Epithelial cell of proximal tubule (primary cell): ENCODE results near the gene MAP3K7CL. TPM values are rescaled to one million over a fixed set of nuclear protein-coding genes. Genes with fewer than 3 reads are reported as not detected.

Experiments used
- DNase-seq: peaks from one replicate; pipeline ENCODE4 v3.0.0-alpha.2; 2011; ENCODE audit warnings: low read depth
- H3K4me3 ChIP-seq: 2 replicates; pipeline ENCODE4 v1.5.1; 2011; ENCODE audit warnings: low read depth, mild to moderate bottlenecking, low read length
- CTCF ChIP-seq: conservative IDR thresholded peaks from 2 replicates; pipeline ENCODE4 v1.5.1; 2012; ENCODE audit warnings: low read depth, mild to moderate bottlenecking, low read length
- total RNA-seq: library from RNA; depleted of rRNA; stranded (reverse); fragments of >200 nt; gene quantifications from 2 replicates; pipeline ENCODE4 v1.2.3, GENCODE V29; 2015

Gene MAP3K7CL
- total RNA-seq, 1 donor from 2014 or later: 0.92 TPM

- DNase-seq: no peak
- no peak for TF ChIP-seq CTCF
- no peak overlapping the region for H3K4me3 ChIP-seq
Observed at GRCh38 chr21:29114765-29115500, 15.5 kb upstream of the MAP3K7CL start.

- TF ChIP-seq CTCF: no peak
- DNase-seq: no peak
- no peak overlapping the region for H3K4me3 ChIP-seq
Observed at GRCh38 chr21:29115899-29116298, 14.5 kb upstream of the MAP3K7CL start.

- DNase-seq: no peak
- no peak for TF ChIP-seq CTCF
- no peak overlapping the region for H3K4me3 ChIP-seq
Observed at GRCh38 chr21:29117372-29117955, 13.0 kb upstream of the MAP3K7CL start.

GRCh38 chr21:29121759-29122158 lies 8.7 kb upstream of the MAP3K7CL start:
- no peak for TF ChIP-seq CTCF
- H3K4me3 ChIP-seq: no peak overlapping the region
- no peak for DNase-seq

GRCh38 chr21:29124645-29125044 lies 5.8 kb upstream of the MAP3K7CL start:
- TF ChIP-seq CTCF: no peak
- DNase-seq: no peak
- no peak overlapping the region for H3K4me3 ChIP-seq

GRCh38 chr21:29125191-29125590 lies 5.3 kb upstream of the MAP3K7CL start:
- no peak for DNase-seq
- no peak for TF ChIP-seq CTCF
- no peak overlapping the region for H3K4me3 ChIP-seq

GRCh38 chr21:29125979-29126378 lies 4.5 kb upstream of the MAP3K7CL start:
- DNase-seq: no peak
- no peak overlapping the region for H3K4me3 ChIP-seq
- TF ChIP-seq CTCF: no peak
